ENCODE results near the gene INPP4B. TPM values are rescaled to one million over a fixed set of nuclear protein-coding genes. Genes with fewer than 3 reads are reported as not detected.
"Not testable (repeated sequence)": the region's sequence is repeated elsewhere in the genome, so short reads cannot be mapped to it uniquely, and the experiment has no call there.

Gene INPP4B
- total RNA-seq, 4 donors from 2014 or later = 29.4 to 51.5 (median 35.3) TPM

- TF ChIP-seq CTCF (IDR thresholded peaks at IDR 0.05) (no peak), POLR2A (IDR thresholded peaks at IDR 0.05) (no peak)
- H3K27ac ChIP-seq = no peak overlapping the region
- no peaks in the 10 kb centered on the region for H3K4me1 ChIP-seq
- intact Hi-C loops (cut with DNase I; ENCODE audit: low total_unique reads) = no loop called here
- H3K36me3 ChIP-seq = no peaks in the 10 kb centered on the region
- H3K4me3 ChIP-seq = no peak overlapping the region
- no peaks in the 10 kb centered on the region for H3K27me3 ChIP-seq
- H3K9me3 ChIP-seq = no peaks in the 10 kb centered on the region
- no peak for DNase-seq
Observed at GRCh38 chr4:142809559-142809958, 36.5 kb downstream of the INPP4B start.

GRCh38 chr4:142803879-142804278 lies 42.2 kb downstream of the INPP4B start:
- DNase-seq; intact Hi-C loops (cut with DNase I; ENCODE audit: low total_unique reads); H3K9me3 ChIP-seq; H3K4me1 ChIP-seq; H3K36me3 ChIP-seq; H3K4me3 ChIP-seq; H3K27ac ChIP-seq; H3K27me3 ChIP-seq: not testable (repeated sequence)

- TF ChIP-seq POLR2A (IDR thresholded peaks at IDR 0.05) = no peak
- no peak for TF ChIP-seq CTCF (IDR thresholded peaks at IDR 0.05)
- intact Hi-C loops (cut with DNase I; ENCODE audit: low total_unique reads) = no loop called here
- no peak overlapping the region for H3K27ac ChIP-seq
- DNase-seq = no peak
- H3K27me3 ChIP-seq = no peaks in the 10 kb centered on the region
- H3K4me3 ChIP-seq = no peak overlapping the region
- H3K4me1 ChIP-seq = no peaks in the 10 kb centered on the region
- H3K36me3 ChIP-seq = no peaks in the 10 kb centered on the region
- no peaks in the 10 kb centered on the region for H3K9me3 ChIP-seq
Observed at GRCh38 chr4:142801966-142802365, 44.1 kb downstream of the INPP4B start.

- no peaks in the 10 kb centered on the region for H3K27me3 ChIP-seq
- TF ChIP-seq POLR2A (IDR thresholded peaks at IDR 0.05) (no peak), CTCF (IDR thresholded peaks at IDR 0.05) (no peak)
- no peak overlapping the region for H3K4me3 ChIP-seq
- H3K36me3 ChIP-seq = no peaks in the 10 kb centered on the region
- intact Hi-C loops (cut with DNase I; ENCODE audit: low total_unique reads) = no loop called here
- DNase-seq = no peak
- no peak overlapping the region for H3K27ac ChIP-seq
- H3K4me1 ChIP-seq = no peaks in the 10 kb centered on the region
- no peaks in the 10 kb centered on the region for H3K9me3 ChIP-seq
Observed at GRCh38 chr4:142781114-142781513, 65.0 kb downstream of the INPP4B start.

GRCh38 chr4:142778900-142779299 lies 67.2 kb downstream of the INPP4B start:
- Histone ChIP-seq H3K4me3 (no peak overlapping the region), H3K36me3 (no peaks in the 10 kb centered on the region), H3K4me1 (no peaks in the 10 kb centered on the region), H3K27me3 (no peaks in the 10 kb centered on the region), H3K9me3 (no peaks in the 10 kb centered on the region), H3K27ac (no peak overlapping the region)
- intact Hi-C loops (cut with DNase I; ENCODE audit: low total_unique reads) = no loop called here
- TF ChIP-seq CTCF (IDR thresholded peaks at IDR 0.05) (no peak), POLR2A (IDR thresholded peaks at IDR 0.05) (no peak)
- no peak for DNase-seq

GRCh38 chr4:142778430-142778829 lies 67.7 kb downstream of the INPP4B start:
- no peaks in the 10 kb centered on the region for H3K4me1 ChIP-seq
- intact Hi-C loops (cut with DNase I; ENCODE audit: low total_unique reads) = no loop called here
- TF ChIP-seq POLR2A (IDR thresholded peaks at IDR 0.05) (no peak), CTCF (IDR thresholded peaks at IDR 0.05) (no peak)
- no peaks in the 10 kb centered on the region for H3K9me3 ChIP-seq
- H3K36me3 ChIP-seq = no peaks in the 10 kb centered on the region
- H3K4me3 ChIP-seq = no peak overlapping the region
- DNase-seq = no peak
- H3K27me3 ChIP-seq = no peaks in the 10 kb centered on the region
- H3K27ac ChIP-seq = no peak overlapping the region

Measured in uterus (tissue), 4 donors.